ENCODE data around the gene CCDC77. TPM values are rescaled to one million over a fixed set of nuclear protein-coding genes. Genes with fewer than 3 reads are reported as not detected.
"Not testable (repeated sequence)": the region's sequence is repeated elsewhere in the genome, so short reads cannot be mapped to it uniquely, and the experiment has no call there.

CCDC77 gene
- total RNA-seq, 1 experiment from 2014 or later = 16.8 TPM

- DNase-seq = no peak
- intact Hi-C loops (cut with micrococcal nuclease; ENCODE audit: unreplicated experiment) = no loop called here
- BruUV-seq (replicated peaks) = no TSS peak
- no peak overlapping the region for H3K4me3 Mint-ChIP-seq (ENCODE audit: low read depth, unreplicated experiment)
- H3K27me3 Mint-ChIP-seq (ENCODE audit: unreplicated experiment) = no peaks in the 10 kb centered on the region
- no peak for TF ChIP-seq CTCF (IDR thresholded peaks at IDR 0.05; ENCODE audit: unreplicated experiment)
- H3K36me3 Mint-ChIP-seq (ENCODE audit: insufficient read depth, unreplicated experiment) = peaks cover 20% of the 10 kb centered on the region
- no peaks in the 10 kb centered on the region for H3K4me1 Mint-ChIP-seq (ENCODE audit: low read depth, unreplicated experiment)
- no peak overlapping the region for H3K27ac Mint-ChIP-seq (ENCODE audit: unreplicated experiment)
- CTCF ChIA-PET = no interaction called here
- no peaks in the 10 kb centered on the region for H3K9me3 Mint-ChIP-seq (ENCODE audit: low read depth, unreplicated experiment)
These were observed 17.0 kb downstream of the CCDC77 start for GRCh38 chr12:418432-418831.

- intact Hi-C loops (cut with micrococcal nuclease; ENCODE audit: unreplicated experiment) = no loop called here
- DNase-seq = no peak
- Mint-ChIP-seq H3K27ac (ENCODE audit: unreplicated experiment) (no peak overlapping the region), H3K36me3 (ENCODE audit: insufficient read depth, unreplicated experiment) (no peaks in the 10 kb centered on the region), H3K4me1 (ENCODE audit: low read depth, unreplicated experiment) (no peaks in the 10 kb centered on the region), H3K4me3 (ENCODE audit: low read depth, unreplicated experiment) (no peak overlapping the region), H3K27me3 (ENCODE audit: unreplicated experiment) (no peaks in the 10 kb centered on the region), H3K9me3 (ENCODE audit: low read depth, unreplicated experiment) (no peaks in the 10 kb centered on the region)
- no peak for TF ChIP-seq CTCF (IDR thresholded peaks at IDR 0.05; ENCODE audit: unreplicated experiment)
- no TSS peak for BruUV-seq (replicated peaks)
- CTCF ChIA-PET = no interaction called here
These were observed 21.1 kb downstream of the CCDC77 start for GRCh38 chr12:422526-422925.

GRCh38 chr12:435737-436136 is 34.3 kb downstream of the CCDC77 start:
- H3K36me3 Mint-ChIP-seq (ENCODE audit: insufficient read depth, unreplicated experiment); BruUV-seq (replicated peaks); H3K27me3 Mint-ChIP-seq (ENCODE audit: unreplicated experiment); DNase-seq; H3K4me3 Mint-ChIP-seq (ENCODE audit: low read depth, unreplicated experiment); CTCF ChIA-PET; H3K4me1 Mint-ChIP-seq (ENCODE audit: low read depth, unreplicated experiment); H3K27ac Mint-ChIP-seq (ENCODE audit: unreplicated experiment); H3K9me3 Mint-ChIP-seq (ENCODE audit: low read depth, unreplicated experiment); intact Hi-C loops (cut with micrococcal nuclease; ENCODE audit: unreplicated experiment): not testable (repeated sequence)

- Mint-ChIP-seq H3K9me3 (ENCODE audit: low read depth, unreplicated experiment) (no peaks in the 10 kb centered on the region), H3K27ac (ENCODE audit: unreplicated experiment) (no peak overlapping the region), H3K4me3 (ENCODE audit: low read depth, unreplicated experiment) (no peak overlapping the region), H3K36me3 (ENCODE audit: insufficient read depth, unreplicated experiment) (no peaks in the 10 kb centered on the region), H3K4me1 (ENCODE audit: low read depth, unreplicated experiment) (no peaks in the 10 kb centered on the region), H3K27me3 (ENCODE audit: unreplicated experiment) (no peaks in the 10 kb centered on the region)
- intact Hi-C loops (cut with micrococcal nuclease; ENCODE audit: unreplicated experiment) = loop anchor here (1.0 kb wide), 1 partner anchor 105 kb away; no protein-coding TSS in a partner anchor
- no TSS peak for BruUV-seq (replicated peaks)
- peak; percentile 59 for TF ChIP-seq CTCF (IDR thresholded peaks at IDR 0.05; ENCODE audit: unreplicated experiment)
- CTCF ChIA-PET = interaction anchor here (0.6 to 1.3 kb wide), 6 partner anchors 11 to 507 kb away, joined by 3 to 6 read pairs (median 4); partner anchors contain the start of gene RAD52
- peak; percentile 61 for DNase-seq
These were observed 40.9 kb downstream of the CCDC77 start for GRCh38 chr12:442235-442884.

- intact Hi-C loops (cut with micrococcal nuclease; ENCODE audit: unreplicated experiment) = no loop called here
- Mint-ChIP-seq H3K9me3 (ENCODE audit: low read depth, unreplicated experiment) (no peaks in the 10 kb centered on the region), H3K4me1 (ENCODE audit: low read depth, unreplicated experiment) (no peaks in the 10 kb centered on the region), H3K36me3 (ENCODE audit: insufficient read depth, unreplicated experiment) (no peaks in the 10 kb centered on the region), H3K4me3 (ENCODE audit: low read depth, unreplicated experiment) (no peak overlapping the region), H3K27me3 (ENCODE audit: unreplicated experiment) (no peaks in the 10 kb centered on the region), H3K27ac (ENCODE audit: unreplicated experiment) (no peak overlapping the region)
- TF ChIP-seq CTCF (IDR thresholded peaks at IDR 0.05; ENCODE audit: unreplicated experiment) = no peak
- no TSS peak for BruUV-seq (replicated peaks)
- no peak for DNase-seq
- CTCF ChIA-PET = interaction anchor here (0.7 kb wide), 1 partner anchor 83 kb away, joined by 3 read pairs; no protein-coding TSS in a partner anchor
These were observed 45.7 kb downstream of the CCDC77 start for GRCh38 chr12:447141-447540.

All from Calu3 (cell line).